Measurements from ENCODE around the gene MID1.

MID1 gene

GRCh38 chrX:10529344-10529743 is 91.0 kb downstream of the MID1 start:
- no peak for DNase-seq

- DNase-seq: no peak
Measured at GRCh38 chrX:10526451-10526850, 93.9 kb downstream of the MID1 start.

DNA sequence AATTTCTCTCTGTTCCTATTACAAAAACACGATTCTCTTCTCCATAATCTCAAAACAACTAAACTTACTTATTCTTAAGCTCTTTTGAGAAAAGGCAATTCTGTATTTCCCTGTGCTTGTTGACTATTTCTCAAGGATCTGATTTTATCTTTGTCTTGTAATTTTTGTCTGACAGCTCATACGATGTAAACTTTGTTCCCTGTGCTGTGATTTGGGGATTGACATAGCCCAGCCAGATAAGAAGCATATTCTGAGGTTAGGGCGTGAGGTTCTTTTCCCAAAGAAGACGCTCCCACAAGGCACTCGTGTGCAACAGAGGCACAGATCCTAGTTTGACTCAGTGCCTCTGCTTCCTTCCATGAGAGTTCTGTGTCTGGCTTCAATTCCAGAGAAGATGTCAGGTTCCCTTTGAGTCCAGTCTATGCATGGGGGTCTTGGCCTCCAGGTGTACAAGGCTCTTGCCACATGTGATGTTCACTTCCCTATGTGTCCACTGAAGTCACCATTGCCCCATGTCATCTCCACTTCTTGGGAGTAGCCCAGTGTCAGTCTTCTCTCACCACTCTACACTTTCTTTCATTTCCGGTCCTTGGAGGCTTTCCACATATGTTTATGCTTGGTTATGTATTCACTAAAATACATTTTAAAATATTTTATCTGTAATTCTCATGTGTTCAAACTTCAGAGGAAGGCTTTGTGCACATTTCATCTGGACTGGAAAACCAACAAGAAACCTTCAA is 94.8 kb downstream of the MID1 start:
- no peak for DNase-seq

DNA sequence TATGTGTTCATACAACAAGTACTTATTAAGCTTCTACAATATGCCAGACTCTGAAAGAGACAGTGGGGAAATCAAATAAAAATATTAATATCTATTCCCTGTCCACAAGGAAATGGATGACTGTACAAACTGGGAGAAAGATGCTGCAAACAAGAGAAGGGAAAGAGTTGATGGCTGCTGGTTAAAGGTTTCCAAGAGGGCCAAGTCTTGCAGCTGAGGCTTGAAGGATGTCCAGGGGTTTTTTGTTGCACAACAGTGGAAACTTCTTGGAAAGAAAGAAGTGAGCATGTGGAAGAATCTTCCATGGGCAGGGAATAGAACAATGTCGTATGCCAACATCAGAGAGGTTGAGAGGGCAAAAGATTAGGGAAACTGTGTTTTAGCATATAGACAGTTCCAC is 95.8 kb downstream of the MID1 start:
- DNase-seq: no peak

- no peak for DNase-seq
Measured at GRCh38 chrX:10519761-10520160, 100.6 kb downstream of the MID1 start.

DNA sequence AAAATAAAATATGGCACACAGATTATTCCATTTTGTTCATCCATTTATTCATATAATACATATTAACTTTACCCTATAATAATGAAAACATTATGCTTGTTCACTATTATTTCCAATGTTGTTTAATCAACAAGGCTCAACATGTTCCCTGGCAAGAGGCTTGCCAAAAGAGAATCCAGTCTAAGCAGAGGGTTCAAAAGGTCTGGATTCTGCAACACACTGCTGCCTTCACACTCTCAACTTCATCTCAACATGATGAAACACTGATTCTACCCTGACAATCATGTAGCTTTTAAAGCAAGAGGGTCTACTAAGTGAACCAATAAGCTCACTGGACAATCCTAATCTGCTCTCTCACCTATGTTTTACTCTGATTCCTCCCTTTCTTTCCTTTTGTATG is 101.1 kb downstream of the MID1 start:
- no peak for DNase-seq

DNA sequence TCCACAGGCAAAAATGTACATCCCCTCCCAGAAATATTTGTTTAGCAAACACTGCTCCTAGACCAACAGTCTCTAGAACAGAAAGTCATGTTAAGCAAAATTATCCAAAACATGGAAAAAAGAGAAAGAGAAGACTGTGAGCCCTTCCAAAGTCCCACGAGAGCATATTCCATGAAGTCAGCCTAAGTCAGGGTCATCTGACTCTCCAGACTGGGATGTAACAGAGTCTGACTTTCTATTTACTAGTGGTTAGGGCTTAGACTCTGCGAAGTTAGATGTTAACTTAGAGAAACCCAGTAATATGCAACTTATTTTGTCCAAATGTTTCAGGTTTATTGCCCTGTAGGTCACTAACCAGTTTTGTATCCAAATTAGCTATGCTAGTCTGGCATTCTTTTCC is 102.3 kb downstream of the MID1 start:
- DNase-seq: no peak

DNA sequence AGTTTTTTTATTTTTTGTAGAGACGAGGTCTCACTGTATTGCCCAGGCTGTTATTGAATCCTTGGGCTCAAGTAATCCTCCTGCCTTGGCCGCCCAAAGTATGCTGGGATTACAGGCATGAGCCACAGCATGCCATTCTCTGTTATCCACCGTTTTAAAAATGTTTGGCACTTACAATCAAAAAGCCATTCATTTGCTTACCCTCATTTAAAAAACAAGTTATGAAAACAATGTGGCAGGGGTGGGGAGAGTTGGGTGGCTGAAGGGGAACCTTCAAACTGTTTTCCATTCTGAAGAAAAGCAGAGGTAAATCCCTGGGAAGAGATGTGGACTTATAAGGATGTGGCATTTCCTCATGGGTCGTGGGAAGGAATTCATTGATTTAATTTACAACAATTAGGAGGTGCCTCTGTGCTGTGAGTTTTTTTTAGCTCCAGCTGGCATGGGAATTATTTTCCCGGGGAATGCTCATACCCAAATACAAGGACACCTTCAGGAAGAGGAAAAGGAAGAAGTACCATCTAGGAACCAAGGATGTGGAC is 103.5 kb downstream of the MID1 start:
- no peak for DNase-seq

- DNase-seq: no peak
Measured at GRCh38 chrX:10514891-10515290, 105.5 kb downstream of the MID1 start.

DNA sequence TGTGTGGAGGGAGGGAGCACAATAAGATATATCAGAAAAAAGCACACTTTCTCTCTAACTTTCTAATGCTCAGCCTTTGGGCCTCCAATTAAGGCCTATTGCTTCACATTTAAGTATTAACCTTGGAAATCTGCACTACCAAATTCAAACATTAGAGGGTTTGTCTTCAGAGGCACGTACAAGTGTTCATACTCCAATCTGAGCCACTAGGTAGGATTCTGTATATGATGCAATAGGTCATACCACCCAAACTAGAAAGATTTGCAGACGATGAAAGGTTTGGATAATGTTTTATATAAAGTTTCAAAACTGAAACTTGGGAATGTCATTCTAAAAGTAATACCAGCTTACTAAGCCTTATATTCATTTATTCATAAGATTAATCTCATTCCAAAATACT is 106.4 kb downstream of the MID1 start:
- no peak for DNase-seq

GRCh38 chrX:10512741-10513140 is 107.6 kb downstream of the MID1 start:
- no peak for DNase-seq

GRCh38 chrX:10512258-10512657 is 108.1 kb downstream of the MID1 start:
- DNase-seq: no peak

DNA sequence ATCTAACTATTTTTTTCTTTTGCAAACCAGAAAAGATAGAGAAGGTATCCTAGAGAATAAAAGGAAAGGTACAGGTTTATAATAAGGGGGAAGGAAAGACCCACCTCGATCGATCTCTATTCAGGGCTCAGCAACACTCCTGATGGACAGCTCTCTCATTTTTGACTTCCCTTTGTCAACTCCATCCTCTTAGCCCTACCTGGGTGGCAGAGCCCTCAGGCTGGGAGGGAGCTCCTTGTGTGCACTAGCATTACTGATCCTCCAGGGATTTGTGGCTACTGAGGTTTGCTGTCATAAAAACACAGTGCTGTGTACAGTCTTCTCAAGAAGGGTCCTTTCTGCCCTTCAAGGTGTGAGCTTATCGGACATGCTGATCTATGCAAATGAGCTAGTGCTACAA is 111.0 kb downstream of the MID1 start:
- no peak for DNase-seq

- DNase-seq: no peak
Measured at GRCh38 chrX:10508891-10509290, 111.5 kb downstream of the MID1 start.

GRCh38 chrX:10507876-10508275 is 112.5 kb downstream of the MID1 start:
- no peak for DNase-seq

DNA sequence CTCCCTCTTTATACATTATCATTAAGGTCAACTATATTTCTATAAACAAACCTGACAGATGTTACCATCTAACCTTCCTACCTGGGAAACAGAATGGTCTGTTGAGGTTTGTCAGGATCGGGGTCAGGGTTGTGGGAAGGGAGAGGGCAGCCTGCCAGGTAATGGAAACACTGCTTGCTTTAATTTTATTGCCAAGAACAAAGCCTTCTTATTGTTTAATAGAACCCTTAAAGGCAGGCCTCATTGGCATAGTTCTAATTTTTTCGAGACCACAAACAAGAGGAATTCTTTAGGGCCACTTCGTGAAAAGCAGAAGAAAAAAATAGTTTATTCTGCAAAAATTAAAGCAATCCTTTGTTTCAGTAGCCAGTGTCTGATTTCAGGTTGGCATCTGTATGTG is 113.2 kb downstream of the MID1 start:
- no peak for DNase-seq

DNA sequence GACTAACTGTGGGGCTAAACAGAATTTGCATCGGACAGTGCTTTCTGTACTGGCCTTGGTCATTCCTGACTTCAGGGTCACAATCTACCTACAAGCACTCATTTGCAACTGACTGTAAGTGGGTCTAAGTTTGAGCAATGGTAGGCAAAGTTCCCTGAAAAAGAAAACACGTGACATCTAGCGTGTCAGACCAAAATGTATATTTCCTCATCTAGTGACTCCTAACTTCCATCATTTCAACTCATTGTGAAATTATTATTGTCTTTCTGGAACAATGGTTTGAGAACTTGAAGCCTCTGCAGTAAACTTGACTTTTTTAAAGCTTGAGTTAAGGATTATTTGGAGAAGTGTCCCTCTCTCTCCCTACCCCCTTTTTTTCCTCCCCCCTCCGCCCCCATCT is 113.6 kb downstream of the MID1 start:
- DNase-seq: no peak

DNA sequence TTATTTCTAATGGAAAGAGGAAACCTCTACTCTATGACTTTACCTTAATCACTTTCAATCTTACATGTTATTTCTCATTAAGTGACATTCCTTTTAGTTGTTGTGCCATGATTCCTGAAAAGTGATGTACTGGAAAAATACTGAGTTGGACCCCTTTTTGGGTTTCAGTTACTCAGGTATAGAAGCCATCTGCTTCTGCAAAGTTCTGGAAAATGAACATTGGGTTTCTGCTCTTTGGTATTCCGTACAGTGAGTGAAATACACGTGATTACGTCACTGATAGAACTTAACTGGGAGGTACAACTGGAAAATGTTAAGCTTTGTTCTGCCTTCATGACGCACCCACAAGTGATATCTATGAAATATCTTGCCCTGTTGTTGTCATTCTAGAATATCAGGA is 114.7 kb downstream of the MID1 start:
- DNase-seq: no peak

- DNase-seq: no peak
Measured at GRCh38 chrX:10502961-10503360, 117.4 kb downstream of the MID1 start.

- no peak for DNase-seq
Measured at GRCh38 chrX:10501611-10502010, 118.8 kb downstream of the MID1 start.

DNA sequence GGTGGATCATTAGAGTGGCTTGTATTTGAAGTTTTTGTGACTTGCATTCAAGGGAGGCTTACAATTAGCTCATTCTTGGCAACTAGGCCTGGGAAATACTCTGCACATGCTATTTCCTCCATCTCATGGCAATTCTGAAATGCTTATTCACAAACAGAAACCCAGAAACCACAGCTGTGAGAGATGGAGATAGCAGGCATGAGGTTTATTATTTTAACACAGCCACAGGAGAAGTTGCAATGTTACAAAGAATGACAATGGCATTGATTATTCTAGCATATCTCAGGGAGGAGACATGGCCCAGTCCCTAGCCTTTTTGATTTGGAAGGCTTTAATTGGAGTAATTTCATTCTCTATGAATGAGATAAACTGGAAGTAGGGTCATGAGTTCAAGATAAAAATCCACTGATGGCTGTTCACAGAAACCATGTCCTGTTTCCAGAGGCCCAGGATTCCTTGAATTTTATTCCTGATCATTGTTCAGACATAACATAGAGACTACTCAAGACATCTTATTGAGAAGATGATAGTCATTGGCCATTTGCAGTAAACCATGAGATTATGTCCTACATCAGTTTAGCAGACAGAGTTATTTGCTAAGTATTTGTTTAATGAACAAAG is 123.9 kb downstream of the MID1 start:
- DNase-seq: no peak

DNA sequence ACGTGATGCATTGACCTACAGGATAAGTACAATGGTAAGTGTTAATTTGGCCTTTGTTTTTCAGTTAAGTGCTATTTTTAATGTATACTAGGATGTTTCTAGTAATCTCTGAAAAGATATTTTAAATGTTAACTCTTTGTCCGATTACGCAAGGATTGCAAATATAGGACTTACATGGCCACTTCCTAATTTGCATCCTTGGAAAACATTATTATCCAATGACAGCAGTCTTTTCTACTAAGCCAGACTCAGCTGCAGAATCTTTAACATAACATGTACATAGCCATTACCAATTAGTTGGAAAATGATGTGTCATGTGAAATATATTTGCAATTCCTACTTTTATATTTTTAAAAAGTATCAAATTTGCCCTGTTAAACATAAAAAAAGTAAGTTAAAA is 124.7 kb downstream of the MID1 start:
- no peak for DNase-seq

GRCh38 chrX:10492250-10492649 is 128.1 kb downstream of the MID1 start:
- no peak for DNase-seq

DNA sequence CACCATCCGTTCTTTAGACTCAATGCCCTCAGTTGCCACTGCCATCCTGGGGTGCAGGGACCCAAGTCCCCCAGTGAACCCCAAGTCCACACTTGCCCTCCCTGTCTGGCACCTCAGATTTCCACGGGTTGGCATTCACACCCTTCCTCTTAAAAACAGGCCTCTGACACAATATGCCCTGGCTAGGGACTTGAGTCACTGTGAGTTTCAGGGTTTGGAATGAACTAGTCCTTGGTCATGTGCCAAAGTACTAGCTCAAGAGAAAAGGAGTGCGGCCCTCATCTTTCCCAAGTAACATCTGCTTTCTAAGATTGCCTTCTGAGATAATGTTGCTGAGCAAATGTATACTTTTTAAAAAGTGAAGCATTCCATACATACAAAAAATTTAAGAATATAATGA is 134.0 kb downstream of the MID1 start:
- no peak for DNase-seq

GRCh38 chrX:10485326-10485725 is 135.1 kb downstream of the MID1 start:
- no peak for DNase-seq

All from CD4-positive, alpha-beta T cell treated with Interleukin-15 for 1 hour (primary cell).